ENCODE measurements around the gene RTKN. TPM values are rescaled to one million over a fixed set of nuclear protein-coding genes. Genes with fewer than 3 reads are reported as not detected.

RTKN gene
- total and polyA plus RNA-seq, 2 of the 13 experiments (the other 11 are each of a cell fraction or from before 2014, with no cell fraction given) = 159 to 166 TPM

- peak; percentile 58; the same call in 1 of the 2 replicates for TF ChIP-seq ZNF318 (CRISPR knock-in tag; IDR thresholded peaks at IDR 0.05)
- TF ChIP-seq ZFP36 (IDR thresholded peaks at IDR 0.05; ENCODE audit: borderline replicate concordance, low read depth, low read length, partially characterized antibody) = no peak
- TF ChIP-seq AFF4 (CRISPR knock-in tag; IDR thresholded peaks at IDR 0.05) = peak; percentile 69; the same call in 1 of the 2 replicates
- TF ChIP-seq SAP130 (CRISPR knock-in tag; IDR thresholded peaks at IDR 0.05; ENCODE audit: low read depth) = peak; percentile 91
- TF ChIP-seq HNF1B (CRISPR knock-in tag; IDR thresholded peaks at IDR 0.05) = peak; percentile 78
- no peak for TF ChIP-seq PAF1 (CRISPR knock-in tag; IDR thresholded peaks at IDR 0.05)
- no peak; the same call in 1 of the 2 replicates for TF ChIP-seq BCL3 (CRISPR knock-in tag; IDR thresholded peaks at IDR 0.05)
- TF ChIP-seq POLR2A (IDR thresholded peaks at IDR 0.05; ENCODE audit: insufficient read depth in 1 of 2, low read depth in 2 of 2, low read length in 2 of 2) = peak; percentile 58 to 73
- TF ChIP-seq KAT7 (CRISPR knock-in tag; IDR thresholded peaks at IDR 0.05; ENCODE audit: borderline replicate concordance) = peak; percentile 89
- TF ChIP-seq SRSF9 (IDR thresholded peaks at IDR 0.05; ENCODE audit: borderline replicate concordance, insufficient read depth, low read depth, low read length, poor library complexity, severe bottlenecking) = no peak
- TF ChIP-seq ZNF414 (CRISPR knock-in tag; IDR thresholded peaks at IDR 0.05) = peak; percentile 93; the same call in 1 of the 2 replicates
- TF ChIP-seq ZNF737 (CRISPR knock-in tag; IDR thresholded peaks at IDR 0.05; ENCODE audit: borderline replicate concordance) = no peak
Observed at GRCh38 chr2:74440378-74441169, 1.2 kb downstream of the RTKN start (continued).
